Mammary epithelial cell (primary cell): ENCODE data around the gene RNF183.

ENCODE experiments used
- CTCF ChIP-seq, 2 donors: IDR thresholded peaks in 1 of 2; conservative IDR thresholded peaks in 1 of 2; 2 replicates each; pipeline ENCODE4 v1.5.1; 2011 to 2012; ENCODE audit warnings: inconsistent platforms in 2 of 2, low read length in 2 of 2, mild to moderate bottlenecking in 2 of 2, control low read depth in 1 of 2, low read depth in 1 of 2; ENCODE audit not compliant: insufficient read depth in 1 of 2; ENCODE audit errors: extremely low read depth in 1 of 2
- EZH2 ChIP-seq: IDR thresholded peaks from 2 replicates; pipeline ENCODE4 v1.6.1; 2012; ENCODE audit warnings: low read length, inconsistent platforms, borderline replicate concordance

GRCh38 chr9:113301548-113301947 lies 1.6 kb downstream of the RNF183 start:
- TF ChIP-seq CTCF (conservative IDR thresholded peaks at IDR 0.05 in 1 of 2, IDR thresholded peaks at IDR 0.05 in 1 of 2; ENCODE audit: extremely low read depth in 1 of 2, insufficient read depth in 1 of 2, low read depth in 1 of 2, low read length in 2 of 2): no peak
- no peak for TF ChIP-seq EZH2
